DOHH2 (cell line): ENCODE data around the gene ZNF22.
A peak's percentile ranks its signal among the peaks of the same experiment; 100 is the strongest.

Source experiments
- H3F3A ChIP-seq: fragments of 200-600 bp; sonication (generic), shearing (Covaris generic); 2 replicates; pipeline ENCODE4 v1.6.0; 2016; ENCODE audit warnings: antibody characterized with exemption, mild to moderate bottlenecking; ENCODE audit not compliant: control insufficient read depth, insufficient read depth
- H3K27ac ChIP-seq: fragments of 200-600 bp; sonication (generic); 2 replicates; pipeline ENCODE4 v1.5.1; 2014; ENCODE audit warnings: low read depth, mild to moderate bottlenecking, low read length, moderate library complexity
- H3K27me3 ChIP-seq: fragments of 200-600 bp; sonication (generic); 2 replicates; pipeline ENCODE4 v1.6.1; 2014; ENCODE audit warnings: mild to moderate bottlenecking, low read length, mixed read lengths; ENCODE audit not compliant: control insufficient read depth
- H3K36me3 ChIP-seq: fragments of 200-600 bp; sonication (generic); 2 replicates; pipeline ENCODE4 v1.6.1; 2014; ENCODE audit warnings: mild to moderate bottlenecking, low read length, moderate library complexity, mixed read lengths; ENCODE audit not compliant: control insufficient read depth
- H3K4me1 ChIP-seq: fragments of 200-600 bp; sonication (generic); 2 replicates; pipeline ENCODE4 v1.6.1; 2014; ENCODE audit warnings: mild to moderate bottlenecking, low read length, mixed read lengths; ENCODE audit not compliant: control insufficient read depth
- H3K4me2 ChIP-seq: fragments of 200-600 bp; sonication (generic); 2 replicates; pipeline ENCODE4 v1.6.0; 2014; ENCODE audit warnings: mild to moderate bottlenecking, low read length, moderate library complexity
- H3K4me3 ChIP-seq: fragments of 200-600 bp; sonication (generic); 2 replicates; pipeline ENCODE4 v1.5.1; 2014; ENCODE audit warnings: mild to moderate bottlenecking, low read length, mixed read lengths
- H3K79me2 ChIP-seq: fragments of 200-600 bp; sonication (generic); 2 replicates; pipeline ENCODE4 v1.6.1; 2014; ENCODE audit warnings: mild to moderate bottlenecking, low read length, mixed read lengths; ENCODE audit not compliant: control insufficient read depth
- H3K9me2 ChIP-seq: fragments of 200-600 bp; sonication (generic); replicated peaks from 2 replicates; pipeline ENCODE4 v1.6.1; 2014; ENCODE audit warnings: mild to moderate bottlenecking, low read length, mixed read lengths; ENCODE audit not compliant: control insufficient read depth
- H3K9me3 ChIP-seq: fragments of 200-600 bp; sonication (generic); 2 replicates; pipeline ENCODE4 v1.6.1; 2014; ENCODE audit warnings: antibody characterized with exemption, low read length, mixed read lengths; ENCODE audit not compliant: control insufficient read depth, insufficient read depth
- H4K20me1 ChIP-seq: fragments of 200-600 bp; sonication (generic); 2 replicates; pipeline ENCODE4 v1.6.0; 2014; ENCODE audit warnings: low read depth, mild to moderate bottlenecking, antibody characterized with exemption, low read length, moderate library complexity; ENCODE audit not compliant: control insufficient read depth, insufficient read depth
- CTCF ChIP-seq: fragments of 200-600 bp; sonication (generic); IDR thresholded peaks from one replicate; pipeline ENCODE4 v1.5.1; 2014; ENCODE audit warnings: antibody characterized with exemption, mild to moderate bottlenecking, low read depth, low read length; ENCODE audit not compliant: poor library complexity, severe bottlenecking
- EZH2phosphoT487 ChIP-seq: fragments of 200-600 bp; sonication (generic); IDR thresholded peaks from 2 replicates; pipeline ENCODE4 v1.6.1; 2017; ENCODE audit warnings: borderline replicate concordance, mild to moderate bottlenecking, antibody characterized with exemption, low read length, moderate library complexity, mixed read lengths

Gene ZNF22

GRCh38 chr10:44956226-44956625 lies 44.5 kb upstream of the ZNF22 start:
- H4K20me1 ChIP-seq = no peaks in the 10 kb centered on the region
- H3K9me3 ChIP-seq = no peaks in the 10 kb centered on the region
- H3K9me2 ChIP-seq = no peaks in the 10 kb centered on the region
- H3K36me3 ChIP-seq = no peaks in the 10 kb centered on the region
- H3K27me3 ChIP-seq = no peaks in the 10 kb centered on the region
- H3K4me3 ChIP-seq = no peak overlapping the region
- H3K4me2 ChIP-seq = no peak overlapping the region
- H3F3A ChIP-seq = 0 out of 2 replicates have a peak, but pooled peaks cover 5% of the 10 kb centered on the region
- H3K4me1 ChIP-seq = peaks cover 26% of the 10 kb centered on the region
- peaks cover 10% of the 10 kb centered on the region for H3K79me2 ChIP-seq
- no peak overlapping the region for H3K27ac ChIP-seq
- TF ChIP-seq EZH2phosphoT487 (no peak), CTCF (no peak)

- H3K4me3 ChIP-seq = no peak overlapping the region
- H3F3A ChIP-seq = 0 out of 2 replicates have a peak, but pooled peaks cover 5% of the 10 kb centered on the region
- TF ChIP-seq CTCF (no peak), EZH2phosphoT487 (no peak)
- no peak overlapping the region for H3K27ac ChIP-seq
- no peaks in the 10 kb centered on the region for H3K27me3 ChIP-seq
- H4K20me1 ChIP-seq = no peaks in the 10 kb centered on the region
- H3K4me1 ChIP-seq = peaks cover 33% of the 10 kb centered on the region
- H3K4me2 ChIP-seq = no peak overlapping the region
- H3K9me3 ChIP-seq = no peaks in the 10 kb centered on the region
- peaks cover 10% of the 10 kb centered on the region for H3K79me2 ChIP-seq
- no peaks in the 10 kb centered on the region for H3K36me3 ChIP-seq
- no peaks in the 10 kb centered on the region for H3K9me2 ChIP-seq
Observed at GRCh38 chr10:44956717-44957706, 43.7 kb upstream of the ZNF22 start.

GRCh38 chr10:44958196-44958897 lies 42.4 kb upstream of the ZNF22 start:
- H3K27me3 ChIP-seq = no peaks in the 10 kb centered on the region
- peak overlapping the region; percentile 81 for H3K4me2 ChIP-seq
- no peak for TF ChIP-seq EZH2phosphoT487
- no peak for TF ChIP-seq CTCF
- H3K4me3 ChIP-seq = peak overlapping the region; percentile 95
- H3F3A ChIP-seq = 0 out of 2 replicates have a peak, but pooled peaks cover 5% of the 10 kb centered on the region
- H3K9me2 ChIP-seq = no peaks in the 10 kb centered on the region
- H3K36me3 ChIP-seq = no peaks in the 10 kb centered on the region
- H3K27ac ChIP-seq = no peak overlapping the region
- H3K9me3 ChIP-seq = no peaks in the 10 kb centered on the region
- peaks cover 41% of the 10 kb centered on the region for H3K4me1 ChIP-seq
- H4K20me1 ChIP-seq = no peaks in the 10 kb centered on the region
- H3K79me2 ChIP-seq = peaks cover 10% of the 10 kb centered on the region
